GM21576 (cell line): ENCODE data around the gene AFDN.

Experiments used
- ATAC-seq: cut with Tn5 transposase; IDR thresholded peaks from one replicate; pipeline ENCODE4 v1.9.1; 2021; ENCODE audit warnings: mild to moderate bottlenecking, moderate library complexity; ENCODE audit not compliant: unreplicated experiment

AFDN gene

GRCh38 chr6:167860550-167861226 is 34.0 kb downstream of the AFDN start:
- ATAC-seq = no peak

DNA sequence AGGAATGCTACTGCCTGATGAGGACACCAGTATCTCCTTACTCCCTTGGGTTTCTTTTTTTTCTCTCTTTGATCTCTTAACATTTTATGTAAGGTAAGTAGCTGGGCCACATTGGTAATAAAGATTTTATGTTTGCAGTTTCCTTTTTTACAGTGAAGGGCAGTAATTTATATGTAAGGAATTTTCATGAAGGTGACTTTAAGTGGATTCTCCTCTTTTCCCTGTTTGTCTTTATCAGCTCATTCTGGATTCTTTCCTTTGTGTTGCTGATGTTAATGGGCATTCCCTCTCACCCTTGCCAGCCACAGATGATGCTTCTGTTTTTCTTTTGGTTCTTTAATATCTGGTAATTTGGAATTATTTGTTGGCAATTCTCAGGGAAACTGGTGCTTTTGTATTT is 34.7 kb downstream of the AFDN start:
- no peak for ATAC-seq

DNA sequence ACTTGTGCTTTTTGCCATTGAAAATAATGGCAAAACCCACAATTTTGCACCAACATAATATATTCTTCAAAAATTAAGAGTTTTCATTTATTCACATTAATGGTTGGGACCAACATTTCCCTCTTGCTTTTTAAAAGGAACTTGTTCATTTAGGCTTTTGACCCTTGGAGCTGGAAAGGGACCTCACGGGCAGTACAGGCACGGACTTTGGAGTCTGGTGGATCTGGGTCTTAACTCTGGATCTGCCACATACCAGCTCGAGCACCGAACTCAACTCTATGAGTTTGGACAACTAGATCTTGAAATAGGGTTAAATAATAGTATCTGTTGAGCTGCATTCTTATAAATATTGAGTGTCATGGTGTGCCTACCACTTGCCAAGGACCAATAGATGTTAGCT is 37.2 kb downstream of the AFDN start:
- ATAC-seq = no peak

GRCh38 chr6:167866642-167867041 is 39.9 kb downstream of the AFDN start:
- no peak for ATAC-seq

- ATAC-seq = no peak
Observed at GRCh38 chr6:167870321-167870720, 43.6 kb downstream of the AFDN start.

DNA sequence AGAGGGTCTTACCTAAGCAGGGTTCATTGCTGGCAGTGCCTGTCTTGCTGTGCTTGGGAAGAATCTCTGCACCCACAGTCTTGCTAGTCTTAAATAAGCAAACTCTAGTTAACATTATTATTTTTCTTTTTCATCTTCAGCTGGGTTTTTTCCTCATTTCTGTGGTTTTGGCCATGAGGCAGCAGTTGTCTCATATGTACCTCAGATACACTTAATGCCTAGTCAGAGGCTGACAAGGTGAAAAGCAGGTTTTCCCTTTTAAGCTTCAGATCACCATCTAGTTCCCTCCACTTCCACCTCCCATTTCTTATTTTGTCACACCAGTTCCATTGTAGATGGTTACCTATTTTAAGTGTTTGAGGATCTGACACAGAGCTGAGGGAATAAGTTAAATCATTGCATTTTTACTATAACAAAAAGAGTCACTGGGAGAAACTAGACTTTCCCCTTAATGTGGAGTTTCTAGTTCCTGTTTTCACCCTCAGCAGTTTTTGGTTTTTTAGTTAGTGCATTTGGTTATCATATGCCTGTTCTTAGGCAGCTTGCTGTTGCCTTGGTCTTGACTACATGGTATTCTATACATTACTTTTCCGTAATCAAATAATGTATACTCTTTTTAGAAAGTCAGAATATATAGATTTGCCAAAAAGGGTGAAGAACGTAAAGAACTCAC is 46.0 kb downstream of the AFDN start:
- ATAC-seq = no peak

DNA sequence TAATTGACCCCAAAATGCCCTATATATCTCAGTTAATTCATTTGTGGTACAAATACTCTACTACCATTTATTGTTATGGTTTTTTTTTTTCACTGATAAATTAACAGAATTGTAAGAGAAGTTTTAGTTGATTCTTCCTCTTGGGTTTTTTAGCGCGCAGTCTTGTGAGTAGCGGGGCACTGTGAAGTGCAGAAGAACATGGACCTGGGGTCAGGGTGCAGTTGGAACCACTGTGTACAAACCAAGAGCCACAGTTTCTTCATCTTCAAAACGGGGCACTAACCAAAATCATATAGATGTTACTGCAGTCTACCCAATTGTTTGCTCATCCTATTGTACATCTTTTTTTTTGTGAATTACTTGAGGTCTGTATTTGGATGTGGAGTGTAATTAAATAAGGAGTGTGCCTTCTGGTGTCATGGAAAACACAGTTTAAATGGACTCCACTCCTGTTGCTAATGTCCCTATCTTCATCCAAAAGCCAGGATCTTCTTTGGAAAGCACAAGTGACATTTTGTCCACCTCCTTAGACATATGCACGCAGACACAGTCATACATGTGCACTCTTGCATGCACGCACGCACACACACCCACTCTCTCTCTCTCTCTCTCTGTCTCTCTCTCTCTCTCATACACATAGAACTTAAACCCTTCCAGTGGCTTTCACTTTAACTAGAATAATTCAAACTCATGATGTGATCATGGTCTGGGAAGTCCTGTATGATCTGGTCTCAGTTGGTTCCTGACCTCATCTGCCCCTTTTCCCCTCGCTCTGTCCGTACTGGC is 51.5 kb downstream of the AFDN start:
- ATAC-seq = no peak

GRCh38 chr6:167879612-167880011 is 52.9 kb downstream of the AFDN start:
- no peak for ATAC-seq

- ATAC-seq = no peak
Observed at GRCh38 chr6:167881327-167881726, 54.6 kb downstream of the AFDN start.

DNA sequence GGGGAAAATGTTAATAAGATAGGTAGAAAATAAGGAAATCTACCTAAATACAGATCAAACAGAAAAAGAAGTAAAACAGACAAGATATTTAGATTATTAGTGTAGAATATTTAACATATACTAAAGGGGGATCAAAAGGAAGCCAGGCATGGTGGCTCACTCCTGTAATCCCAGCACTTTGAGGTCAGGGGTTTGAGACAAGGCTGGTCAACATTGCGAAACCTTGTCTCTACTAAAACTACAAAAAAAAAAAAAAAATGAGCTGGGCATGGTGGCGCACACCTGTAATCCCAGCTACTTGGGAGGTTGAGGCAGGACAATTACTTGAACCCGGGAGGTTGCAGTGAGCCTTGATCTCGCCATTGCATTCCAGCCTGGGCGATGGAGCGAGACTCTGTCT is 55.5 kb downstream of the AFDN start:
- ATAC-seq = no peak

DNA sequence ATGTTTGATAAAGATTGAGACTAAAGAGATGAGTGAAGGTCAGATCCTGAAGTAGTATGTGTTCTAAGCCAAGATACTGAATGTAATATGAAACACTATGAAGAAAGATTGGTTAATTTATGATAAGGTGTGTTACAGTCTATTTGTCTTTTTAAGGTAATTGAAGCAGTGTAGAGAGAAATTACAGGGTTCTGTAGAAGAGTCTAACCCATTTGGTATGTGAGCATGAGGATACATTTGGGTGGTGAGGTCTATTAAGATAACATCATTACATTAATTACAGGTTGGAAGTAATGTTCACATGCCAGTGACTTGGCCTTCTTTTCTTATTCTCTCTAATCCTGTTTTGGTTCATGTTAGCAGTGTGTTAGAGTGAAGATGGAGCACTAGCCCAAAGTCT is 61.4 kb downstream of the AFDN start:
- ATAC-seq = no peak

DNA sequence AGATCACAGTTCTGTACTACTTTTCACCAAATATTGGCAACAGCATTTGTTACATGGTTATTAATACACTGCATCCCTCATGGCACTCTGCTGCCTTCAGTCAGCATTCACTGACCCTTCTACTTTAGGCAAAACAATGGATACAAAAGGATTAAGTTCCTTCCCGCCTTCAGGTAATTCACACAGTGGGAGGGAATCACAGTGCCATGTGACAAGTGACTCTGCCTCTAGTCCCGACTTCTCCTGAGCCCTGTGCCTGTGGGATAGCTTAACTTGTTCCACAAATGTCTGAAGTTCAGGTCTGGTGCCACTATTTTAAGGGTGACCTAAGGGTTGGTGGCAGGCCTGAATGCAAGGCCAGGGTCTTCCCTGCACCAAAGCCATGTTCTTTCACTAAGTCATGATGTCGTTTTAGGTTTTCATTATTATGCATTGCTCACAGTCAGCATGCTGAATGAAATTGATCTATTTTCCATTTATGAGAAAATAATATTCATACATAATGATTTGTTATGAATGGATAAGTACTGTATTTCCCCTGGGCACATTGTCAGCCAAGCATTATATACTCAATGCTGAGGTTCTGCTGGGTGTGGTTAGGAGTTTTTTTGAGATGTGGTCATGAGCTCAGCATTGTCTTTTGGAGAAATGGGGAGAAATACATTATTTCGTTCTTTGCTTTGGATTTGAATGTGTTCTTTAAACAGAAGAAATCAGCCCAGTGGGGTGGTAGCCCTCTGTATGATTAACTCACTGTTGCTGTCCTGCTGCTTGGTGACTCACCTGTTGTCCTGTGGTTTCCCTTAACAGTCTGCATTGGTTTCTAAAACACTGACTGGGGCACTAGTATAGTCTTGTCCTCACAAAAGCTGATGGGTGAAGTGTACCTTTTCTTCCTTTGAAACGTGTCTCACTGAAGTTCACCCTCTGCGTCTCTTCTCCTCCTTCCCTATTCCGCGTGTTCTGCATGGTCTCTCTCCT is 66.4 kb downstream of the AFDN start:
- ATAC-seq = peak; percentile 64

DNA sequence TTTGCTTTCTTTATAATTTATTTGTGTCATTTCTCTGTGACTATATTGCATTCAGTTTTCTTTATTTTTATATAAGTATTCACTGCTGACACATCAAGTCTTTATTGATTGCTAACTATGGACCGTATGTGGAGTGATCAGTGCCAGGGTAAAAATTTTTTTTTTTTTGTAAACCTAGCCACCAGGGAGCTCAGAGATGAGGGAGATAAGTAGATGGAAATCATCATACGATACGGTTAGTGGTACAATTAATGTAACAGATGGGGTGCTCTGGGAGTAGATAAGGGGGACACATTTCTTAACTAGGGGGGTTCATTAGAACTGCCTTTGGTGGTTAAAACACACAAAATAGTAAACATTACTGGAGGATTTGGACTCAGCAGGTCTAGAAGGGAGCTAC is 68.3 kb downstream of the AFDN start:
- no peak for ATAC-seq

GRCh38 chr6:167896648-167897047 is 69.9 kb downstream of the AFDN start:
- no peak for ATAC-seq

GRCh38 chr6:167898673-167899311 is 72.1 kb downstream of the AFDN start:
- ATAC-seq = no peak

DNA sequence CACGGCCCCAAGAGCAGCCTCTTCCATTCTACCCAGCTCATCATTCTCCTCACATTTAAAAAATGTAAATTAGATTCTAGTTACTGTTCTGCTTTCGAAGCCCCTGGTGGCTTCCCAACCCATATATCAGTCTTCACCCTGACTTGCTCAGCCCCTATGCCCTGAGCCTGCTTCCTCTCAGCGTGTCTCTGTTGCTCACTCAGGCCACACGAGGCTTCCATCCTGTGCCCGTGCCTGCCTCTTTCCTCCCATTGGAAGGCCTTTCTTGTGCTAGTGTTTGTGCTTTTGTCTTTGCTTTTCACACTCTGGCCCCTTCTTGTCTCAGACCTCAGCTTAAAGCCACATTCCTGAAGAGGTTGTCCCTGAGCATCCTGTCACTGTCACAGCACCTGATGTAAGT is 78.1 kb downstream of the AFDN start:
- ATAC-seq = no peak

GRCh38 chr6:167906899-167907298 is 80.2 kb downstream of the AFDN start:
- no peak for ATAC-seq

DNA sequence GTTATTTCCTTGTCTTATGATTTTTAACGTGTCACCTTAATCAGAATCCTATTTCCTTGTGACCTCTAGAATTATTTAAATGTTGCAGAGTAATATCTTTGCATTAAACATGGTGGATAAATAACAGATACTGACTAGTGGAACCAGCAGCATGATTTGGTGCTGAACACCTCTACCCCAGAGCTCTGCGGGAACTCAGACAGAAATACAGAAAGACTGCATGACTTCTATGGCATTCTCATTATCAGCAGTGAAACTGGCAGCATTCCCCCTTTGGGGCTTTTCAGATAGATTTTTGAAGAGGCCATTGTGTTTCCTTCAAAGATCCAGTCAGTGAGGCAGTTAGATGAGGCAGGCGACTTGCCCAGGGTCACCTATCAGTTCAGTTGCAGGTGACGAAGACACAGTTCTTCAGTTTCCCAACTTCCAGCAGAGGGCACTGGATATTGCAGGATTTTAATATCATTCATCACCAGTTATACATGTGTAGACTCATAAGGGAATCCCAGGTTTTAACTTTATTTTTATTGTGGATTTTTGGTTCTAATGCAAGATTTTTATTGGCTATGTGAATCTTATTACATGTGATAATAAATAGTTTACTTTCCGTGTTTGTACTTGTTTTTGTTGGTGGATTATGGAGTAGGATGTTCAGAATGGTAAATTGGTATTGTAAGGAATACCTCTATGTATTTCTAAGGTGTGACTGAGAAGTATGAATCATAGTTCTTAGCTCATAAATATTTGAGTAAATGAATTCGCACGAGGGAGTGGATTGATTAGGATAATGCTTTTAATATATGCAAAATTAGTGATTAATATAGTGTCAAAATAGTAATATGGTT is 81.3 kb downstream of the AFDN start:
- no peak for ATAC-seq

- ATAC-seq = no peak
Observed at GRCh38 chr6:167910007-167910406, 83.3 kb downstream of the AFDN start.
